Adipocyte (in vitro differentiated cells): ENCODE results near the gene ACYP1.
A peak's percentile ranks its signal among the peaks of the same experiment; 100 is the strongest.

Experiments used
- DNase-seq: peaks from one replicate; pipeline ENCODE4 v3.0.0-alpha.2; 2015; ENCODE audit warnings: low read depth
- H3K27me3 ChIP-seq: replicated peaks from 2 replicates; pipeline ENCODE4 v1.7.0; 2013; ENCODE audit warnings: mild to moderate bottlenecking, low read length, moderate library complexity; ENCODE audit not compliant: control insufficient read depth, insufficient read depth
- H3K36me3 ChIP-seq: 2 replicates; pipeline ENCODE4 v1.7.0; 2013; ENCODE audit warnings: low read length, mild to moderate bottlenecking, moderate library complexity; ENCODE audit not compliant: control insufficient read depth, insufficient read depth, severe bottlenecking
- H3K4me1 ChIP-seq: 2 replicates; pipeline ENCODE4 v1.7.0; 2013; ENCODE audit warnings: mild to moderate bottlenecking, low read length, moderate library complexity; ENCODE audit not compliant: control insufficient read depth, insufficient read depth
- H3K4me3 ChIP-seq: 2 replicates; pipeline ENCODE4 v1.7.0; 2013; ENCODE audit warnings: mild to moderate bottlenecking, low read length, moderate library complexity
- H3K9ac ChIP-seq: 2 replicates; pipeline ENCODE4 v1.7.0; 2013; ENCODE audit warnings: mild to moderate bottlenecking, low read length, moderate library complexity
- H3K9me3 ChIP-seq: 2 replicates; pipeline ENCODE4 v1.7.0; 2013; ENCODE audit warnings: mild to moderate bottlenecking, low read length, moderate library complexity; ENCODE audit not compliant: control insufficient read depth

The ACYP1 gene

DNA sequence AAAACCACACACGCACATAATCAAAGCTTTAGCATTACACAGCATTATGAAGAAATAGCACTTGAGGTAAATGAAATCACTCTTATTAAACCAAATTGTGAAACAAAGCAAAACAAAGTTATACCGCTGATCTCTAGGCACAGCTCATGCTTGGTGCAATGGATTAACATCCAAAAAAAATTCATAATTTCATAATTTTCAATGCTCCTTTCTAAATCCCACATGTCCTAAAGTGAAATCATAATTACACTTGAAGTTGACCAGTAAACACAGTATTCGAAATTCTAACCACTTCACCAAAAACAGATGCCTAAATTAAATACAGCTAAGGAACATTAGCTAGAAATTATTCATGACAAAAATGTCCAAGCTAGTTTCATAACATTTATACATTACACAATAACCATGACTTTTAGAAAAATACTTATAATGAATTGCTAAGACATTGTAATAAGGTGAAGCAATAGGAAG is 14.1 kb downstream of the ACYP1 start:
- Histone ChIP-seq H3K27me3 (no peaks in the 10 kb centered on the region), H3K4me3 (peak overlapping the region; percentile 55), H3K36me3 (no peaks in the 10 kb centered on the region), H3K4me1 (peaks cover 54% of the 10 kb centered on the region), H3K9me3 (no peaks in the 10 kb centered on the region), H3K9ac (peak overlapping the region; percentile 81)
- peak; percentile 91 for DNase-seq

DNA sequence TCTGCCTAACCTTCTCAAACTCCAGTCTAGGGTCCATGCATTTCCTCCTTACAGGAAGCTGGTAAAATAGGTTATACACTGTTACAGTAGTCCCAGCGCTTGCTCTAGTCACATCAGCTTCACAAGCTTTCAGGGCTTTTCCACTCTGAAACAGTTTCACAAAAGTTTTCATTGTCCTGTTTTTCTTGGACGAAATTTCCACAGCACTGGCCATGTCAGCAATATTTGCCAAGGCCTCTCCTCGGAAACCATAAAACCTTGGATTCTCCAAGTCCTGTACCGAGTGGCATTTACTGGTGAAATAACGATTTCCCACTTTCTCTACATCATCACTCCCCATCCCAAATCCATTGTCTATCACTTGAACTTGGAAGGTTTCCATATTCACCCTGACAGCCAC is 14.7 kb downstream of the ACYP1 start:
- DNase-seq: no peak
- no peaks in the 10 kb centered on the region for H3K36me3 ChIP-seq
- peaks cover 54% of the 10 kb centered on the region for H3K4me1 ChIP-seq
- H3K4me3 ChIP-seq: peak overlapping the region; percentile 55
- no peaks in the 10 kb centered on the region for H3K9me3 ChIP-seq
- H3K27me3 ChIP-seq: no peaks in the 10 kb centered on the region
- H3K9ac ChIP-seq: peak overlapping the region; percentile 28

DNA sequence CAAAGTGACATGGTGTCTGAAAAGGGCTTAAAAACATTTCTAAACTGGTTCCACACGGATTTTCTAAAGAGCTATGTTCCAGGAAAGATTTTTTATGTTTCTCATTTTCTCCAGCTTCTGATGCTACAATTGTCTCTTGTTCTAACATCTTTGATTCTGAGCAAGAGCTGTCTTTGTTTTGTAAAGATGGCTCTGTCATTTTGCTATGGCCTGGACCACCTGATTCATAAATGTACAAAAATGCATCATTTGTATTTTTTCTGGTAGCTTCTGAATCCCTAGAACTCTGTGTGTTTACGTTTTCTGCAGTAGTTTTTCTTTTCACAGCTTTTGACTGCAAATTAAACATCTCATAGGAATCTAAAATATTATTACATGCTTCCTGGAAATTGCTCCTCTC is 15.7 kb downstream of the ACYP1 start:
- no peak overlapping the region for H3K9ac ChIP-seq
- no peaks in the 10 kb centered on the region for H3K27me3 ChIP-seq
- no peak overlapping the region for H3K4me3 ChIP-seq
- H3K4me1 ChIP-seq: peaks cover 48% of the 10 kb centered on the region
- H3K36me3 ChIP-seq: no peaks in the 10 kb centered on the region
- DNase-seq: no peak
- H3K9me3 ChIP-seq: no peaks in the 10 kb centered on the region

DNA sequence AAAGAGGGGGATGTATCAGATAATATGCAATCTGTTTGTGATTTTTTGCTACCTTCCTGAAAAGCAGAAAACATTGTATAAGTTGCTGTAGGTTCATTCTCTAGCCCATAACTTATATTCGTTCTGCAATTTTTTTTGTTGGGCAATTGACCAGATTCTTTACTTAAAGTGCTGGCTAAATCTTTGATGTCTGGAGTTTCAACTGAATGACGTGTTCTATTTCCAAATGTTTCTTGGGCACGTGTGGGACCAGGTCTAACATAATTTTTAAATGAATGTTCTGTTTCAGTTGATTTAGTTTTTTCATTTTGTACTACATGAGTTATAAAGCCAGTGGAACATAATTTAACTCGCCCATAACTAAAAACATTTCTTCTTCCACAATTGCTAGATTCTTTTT is 16.3 kb downstream of the ACYP1 start:
- Histone ChIP-seq H3K27me3 (no peaks in the 10 kb centered on the region), H3K4me3 (no peak overlapping the region), H3K36me3 (no peaks in the 10 kb centered on the region), H3K4me1 (peaks cover 48% of the 10 kb centered on the region), H3K9ac (no peak overlapping the region), H3K9me3 (no peaks in the 10 kb centered on the region)
- DNase-seq: no peak

DNA sequence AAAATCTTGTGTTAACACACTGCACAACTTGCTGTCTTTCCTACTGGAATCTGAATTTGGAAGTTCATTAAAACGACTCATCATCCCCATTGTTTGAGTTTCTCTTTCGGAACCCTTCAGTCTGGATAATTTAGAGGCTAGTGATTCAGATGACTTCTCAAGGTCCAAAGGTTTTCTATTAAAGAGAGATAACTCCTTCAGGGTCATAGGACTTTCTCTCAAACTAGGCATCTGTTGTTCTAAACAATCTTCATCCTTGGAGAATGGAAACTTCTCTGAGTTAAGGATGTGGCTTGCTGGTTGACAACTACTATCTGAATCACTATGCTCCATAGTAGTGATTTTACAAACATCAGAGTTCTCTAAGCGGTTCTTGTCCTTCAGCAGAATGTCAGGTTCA is 16.9 kb downstream of the ACYP1 start:
- Histone ChIP-seq H3K9me3 (no peaks in the 10 kb centered on the region), H3K9ac (no peak overlapping the region), H3K4me3 (no peak overlapping the region), H3K36me3 (no peaks in the 10 kb centered on the region), H3K27me3 (no peaks in the 10 kb centered on the region), H3K4me1 (peaks cover 52% of the 10 kb centered on the region)
- no peak for DNase-seq

DNA sequence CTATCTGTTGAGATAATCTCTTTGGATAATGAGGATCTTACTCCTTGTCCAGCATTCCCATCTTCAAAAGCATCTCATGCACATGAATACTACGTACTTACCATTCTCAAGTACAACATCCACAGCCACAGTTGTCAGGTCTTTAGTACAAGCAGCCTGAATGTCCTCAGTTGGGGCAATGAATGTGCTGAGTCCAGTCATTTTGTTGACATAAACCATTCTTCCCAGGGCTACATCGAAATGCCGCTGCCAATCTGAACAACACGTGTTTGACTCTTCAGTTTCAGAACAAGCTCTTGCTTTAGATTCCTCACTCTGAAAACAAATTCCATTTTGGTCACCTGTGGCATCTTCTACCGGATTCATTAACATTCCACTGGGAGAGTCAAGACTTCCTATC is 17.5 kb downstream of the ACYP1 start:
- H3K36me3 ChIP-seq: no peaks in the 10 kb centered on the region
- no peak for DNase-seq
- H3K4me3 ChIP-seq: no peak overlapping the region
- peaks cover 52% of the 10 kb centered on the region for H3K4me1 ChIP-seq
- H3K9ac ChIP-seq: no peak overlapping the region
- H3K27me3 ChIP-seq: no peaks in the 10 kb centered on the region
- no peaks in the 10 kb centered on the region for H3K9me3 ChIP-seq

DNA sequence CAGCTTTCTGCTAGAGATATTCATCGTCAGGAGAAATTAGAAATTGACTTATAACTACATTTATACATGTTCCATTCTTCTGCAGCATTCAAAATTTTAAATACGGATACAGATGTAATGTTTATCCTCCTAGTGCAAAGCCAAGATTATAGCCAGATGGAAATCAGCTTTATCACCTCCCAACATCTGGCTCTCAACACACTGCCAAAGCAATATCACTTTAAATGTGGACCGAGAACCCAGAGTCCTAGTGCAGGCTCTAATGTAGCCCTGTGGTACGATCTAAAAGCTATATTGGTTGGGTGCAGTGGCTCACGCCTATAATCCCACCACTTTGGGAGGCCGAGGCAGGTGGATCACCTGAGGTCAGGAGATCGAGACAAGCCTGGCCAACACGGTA is 19.1 kb downstream of the ACYP1 start:
- Histone ChIP-seq H3K36me3 (no peaks in the 10 kb centered on the region), H3K4me1 (peaks cover 43% of the 10 kb centered on the region)
- peak; percentile 24 for DNase-seq

DNA sequence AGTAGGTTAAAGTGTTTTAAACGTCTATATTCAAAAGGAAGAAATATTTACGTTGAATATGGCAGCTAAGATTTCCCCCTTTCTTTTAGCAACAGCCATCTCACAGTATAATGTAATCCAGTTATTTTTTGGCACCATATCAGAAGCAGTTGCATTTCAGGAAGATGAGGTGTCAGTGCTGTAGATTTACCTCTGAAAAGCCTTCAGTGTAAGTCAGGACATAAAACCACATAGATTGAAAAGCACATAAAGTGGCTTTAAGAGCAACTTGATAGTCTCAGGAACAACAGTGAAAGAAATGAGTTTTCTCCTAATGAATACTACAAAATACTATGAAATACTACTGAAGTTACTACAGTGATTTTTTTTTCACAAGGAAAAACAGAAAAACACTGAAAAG is 19.5 kb downstream of the ACYP1 start:
- Histone ChIP-seq H3K4me1 (peaks cover 41% of the 10 kb centered on the region), H3K36me3 (peaks cover under 1% of the 10 kb centered on the region), H3K9ac (no peak overlapping the region), H3K4me3 (no peak overlapping the region), H3K9me3 (no peaks in the 10 kb centered on the region), H3K27me3 (no peaks in the 10 kb centered on the region)
- DNase-seq: peak; percentile 65

More for the DNA sequence above, 19.1 kb downstream of the ACYP1 start:
- Histone ChIP-seq H3K4me3 (no peak overlapping the region), H3K9ac (no peak overlapping the region), H3K27me3 (no peaks in the 10 kb centered on the region), H3K9me3 (no peaks in the 10 kb centered on the region)

DNA sequence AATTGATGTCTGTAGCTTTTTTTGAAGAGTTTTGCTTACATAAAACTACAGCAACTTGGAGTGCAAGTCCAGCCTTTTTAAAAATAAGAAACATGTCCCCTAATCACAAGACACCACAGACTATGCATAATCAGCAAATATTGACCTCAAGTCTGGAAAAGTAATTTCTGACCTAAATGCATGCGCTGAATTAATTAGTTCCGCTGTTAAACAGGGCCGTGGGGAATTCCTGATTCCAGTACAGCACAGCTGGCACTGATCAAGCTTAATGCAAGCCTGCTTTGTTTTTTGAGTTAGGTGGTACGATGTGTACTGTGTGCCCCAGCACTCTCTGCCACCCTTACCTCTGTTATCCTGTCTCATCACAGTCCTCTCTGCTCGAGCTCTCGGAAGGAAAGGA is 21.8 kb downstream of the ACYP1 start:
- Histone ChIP-seq H3K9ac (no peak overlapping the region), H3K9me3 (no peaks in the 10 kb centered on the region), H3K4me3 (no peak overlapping the region), H3K27me3 (no peaks in the 10 kb centered on the region), H3K36me3 (peaks cover 13% of the 10 kb centered on the region), H3K4me1 (peaks cover 25% of the 10 kb centered on the region)
- DNase-seq: peak; percentile 84

DNA sequence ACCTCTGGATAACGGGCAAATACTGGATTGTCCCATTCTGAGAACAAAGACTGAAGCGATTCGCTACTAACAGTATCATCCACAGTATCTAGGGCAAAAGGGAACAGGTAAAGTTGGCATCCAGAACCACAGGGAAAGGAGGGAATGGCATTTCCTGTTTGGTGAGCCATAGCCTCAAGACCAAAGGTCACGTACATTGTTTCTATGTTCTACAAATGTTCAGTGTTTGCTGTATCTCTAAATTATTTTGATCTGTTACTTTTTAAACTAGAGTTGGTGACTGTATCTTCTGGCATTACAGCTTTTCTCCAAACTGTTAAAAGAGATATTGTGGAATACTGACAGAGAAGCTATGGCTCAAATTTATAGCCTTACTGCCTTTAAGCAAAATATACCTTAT is 22.2 kb downstream of the ACYP1 start:
- Histone ChIP-seq H3K9me3 (no peaks in the 10 kb centered on the region), H3K4me3 (no peak overlapping the region), H3K4me1 (peaks cover 22% of the 10 kb centered on the region), H3K9ac (no peak overlapping the region), H3K36me3 (peaks cover 13% of the 10 kb centered on the region), H3K27me3 (no peaks in the 10 kb centered on the region)
- peak; percentile 25 for DNase-seq

DNA sequence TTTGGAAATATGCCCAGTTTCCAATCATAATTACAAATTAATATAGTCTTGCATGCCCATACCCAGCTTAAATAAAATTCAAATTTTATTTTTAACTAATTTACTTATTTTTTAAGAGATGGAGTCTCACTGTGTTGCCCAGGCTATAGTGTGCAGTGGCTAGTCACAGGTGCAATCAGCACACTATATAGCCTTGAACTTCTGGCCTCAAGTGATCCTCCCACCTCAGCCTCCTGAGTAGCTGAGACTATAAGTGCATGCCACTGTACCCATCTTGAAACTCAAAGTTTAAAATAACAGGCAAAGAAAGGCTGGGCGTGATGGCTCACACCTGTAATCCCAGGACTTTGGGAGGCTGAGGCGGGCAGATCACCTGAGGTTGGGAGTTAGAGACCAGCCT is 22.9 kb downstream of the ACYP1 start:
- DNase-seq: no peak
- Histone ChIP-seq H3K4me1 (peaks cover 19% of the 10 kb centered on the region), H3K4me3 (no peak overlapping the region), H3K9me3 (no peaks in the 10 kb centered on the region), H3K36me3 (peaks cover 13% of the 10 kb centered on the region), H3K9ac (no peak overlapping the region), H3K27me3 (no peaks in the 10 kb centered on the region)

DNA sequence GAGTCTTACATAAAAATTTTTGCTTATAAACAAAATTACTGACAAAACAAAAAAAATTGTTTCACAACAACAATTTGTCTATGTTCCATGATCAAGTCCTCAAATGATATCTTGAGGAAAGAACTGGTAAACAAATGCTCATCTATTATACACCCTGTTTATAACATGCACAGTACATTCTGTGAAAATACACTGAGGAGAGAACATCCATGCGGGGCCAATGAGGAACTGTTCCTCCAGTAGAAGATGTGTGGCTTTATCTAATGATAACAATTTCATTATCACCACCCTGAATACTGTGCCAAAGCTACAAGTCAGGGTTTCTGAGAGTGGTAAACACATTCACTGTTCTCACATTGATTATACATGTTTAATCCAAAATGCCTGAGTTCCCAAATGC is 23.3 kb downstream of the ACYP1 start:
- peaks cover 19% of the 10 kb centered on the region for H3K4me1 ChIP-seq
- no peak for DNase-seq
- no peak overlapping the region for H3K4me3 ChIP-seq

More for the DNA sequence above, 23.3 kb downstream of the ACYP1 start:
- Histone ChIP-seq H3K36me3 (peaks cover 13% of the 10 kb centered on the region), H3K9ac (no peak overlapping the region), H3K9me3 (no peaks in the 10 kb centered on the region), H3K27me3 (no peaks in the 10 kb centered on the region)
